Measurements from ENCODE around the gene CHRNA4.
"Not testable (repeated sequence)": the region's sequence is repeated elsewhere in the genome, so short reads cannot be mapped to it uniquely, and the experiment has no call there.

The CHRNA4 gene

DNA sequence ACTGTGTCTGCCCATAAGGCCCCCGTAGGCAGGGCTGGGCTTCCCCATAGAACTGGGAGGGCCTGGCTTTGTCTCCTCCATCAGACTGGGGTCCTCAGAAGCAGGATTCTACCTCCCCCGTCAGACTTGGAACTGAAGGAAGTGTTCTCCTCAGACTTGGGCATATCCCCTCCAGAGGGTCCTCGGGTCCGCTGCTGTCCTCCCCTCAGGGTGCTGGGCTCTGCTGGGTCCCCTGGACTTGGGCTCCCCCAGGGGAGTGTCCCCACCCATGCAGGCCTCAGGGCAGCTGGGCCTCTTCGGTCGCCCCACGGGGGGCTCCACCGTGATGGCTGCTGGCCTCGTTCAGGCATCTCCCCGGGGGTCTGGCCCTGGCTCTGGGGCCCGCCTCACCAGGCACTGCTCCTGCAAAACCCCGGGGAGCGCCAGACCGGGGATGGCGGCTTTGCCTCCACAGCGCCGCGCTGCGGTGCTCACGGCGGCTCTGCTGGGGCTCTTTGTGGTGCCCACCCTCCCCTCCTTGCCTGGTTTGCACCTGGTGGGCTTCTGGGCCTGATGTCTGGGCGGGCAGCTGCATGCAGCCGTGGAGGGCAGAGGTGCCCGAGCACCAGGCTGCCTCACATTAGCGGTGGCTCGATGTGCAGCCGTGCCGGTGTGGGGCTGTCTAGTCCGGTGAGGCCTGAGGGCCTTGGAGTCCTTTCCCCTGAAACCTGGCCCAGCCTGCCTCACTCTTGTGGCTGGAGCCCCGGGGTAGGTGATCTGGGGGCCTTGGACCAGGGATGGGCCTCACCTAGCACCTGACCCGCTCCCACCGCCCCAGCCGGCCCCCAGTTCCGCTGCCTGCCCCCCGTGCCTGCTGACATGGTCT, 54.2 kb downstream of the CHRNA4 start:
- no peak for DNase-seq

DNA sequence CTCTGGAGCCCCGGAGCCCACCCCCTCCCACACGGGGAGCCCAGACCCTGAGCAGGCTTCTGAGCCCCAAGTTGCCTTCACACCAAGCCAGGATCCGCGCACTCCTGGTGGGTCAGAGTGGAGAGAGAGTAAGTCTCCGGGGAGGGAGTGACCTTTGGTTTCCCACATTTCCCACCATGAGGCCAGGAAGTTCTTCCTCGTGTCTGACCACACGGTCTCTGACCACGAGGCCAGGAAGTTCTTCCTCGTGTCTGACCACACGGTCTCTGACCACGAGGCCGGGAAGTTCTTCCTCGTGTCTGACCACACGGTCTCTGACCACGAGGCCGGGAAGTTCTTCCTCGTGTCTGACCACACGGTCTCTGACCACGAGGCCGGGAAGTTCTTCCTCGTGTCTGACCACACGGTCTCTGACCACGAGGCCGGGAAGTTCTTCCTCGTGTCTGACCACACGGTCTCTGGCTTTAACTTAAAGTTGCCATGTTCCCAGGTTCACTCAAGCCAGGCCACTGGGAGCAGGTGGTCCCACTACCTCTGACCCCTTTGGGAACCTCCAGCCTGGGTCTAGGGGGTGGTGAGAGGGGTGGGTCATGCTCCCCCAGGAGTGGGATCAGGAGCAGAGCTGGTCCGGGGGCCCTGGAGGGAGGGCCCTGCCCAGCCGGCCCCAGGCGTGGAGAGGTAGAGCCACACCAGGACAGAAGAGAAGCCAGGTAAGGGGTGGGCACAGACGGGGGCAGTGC, 55.0 kb downstream of the CHRNA4 start:
- DNase-seq = not testable (repeated sequence)

DNA sequence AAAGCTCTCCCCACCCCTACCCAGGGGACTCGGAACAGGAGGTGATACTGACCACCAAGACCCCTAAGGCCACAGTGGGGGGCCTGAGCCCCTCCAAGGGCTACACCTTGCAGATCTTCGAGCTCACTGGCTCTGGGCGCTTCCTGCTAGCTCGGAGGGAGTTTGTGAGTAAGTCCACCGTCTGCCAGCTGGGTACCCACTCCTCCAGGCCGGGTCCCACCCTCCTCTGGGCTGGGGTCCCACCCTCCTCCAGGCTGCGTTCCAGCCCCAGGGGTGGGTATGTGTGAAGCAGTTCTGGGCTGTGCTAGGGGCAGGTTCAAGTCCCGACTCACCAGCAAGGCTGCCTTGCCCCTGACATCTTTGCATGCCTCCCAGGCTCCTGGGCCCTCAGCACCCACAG, 55.8 kb downstream of the CHRNA4 start:
- DNase-seq = no peak

DNA sequence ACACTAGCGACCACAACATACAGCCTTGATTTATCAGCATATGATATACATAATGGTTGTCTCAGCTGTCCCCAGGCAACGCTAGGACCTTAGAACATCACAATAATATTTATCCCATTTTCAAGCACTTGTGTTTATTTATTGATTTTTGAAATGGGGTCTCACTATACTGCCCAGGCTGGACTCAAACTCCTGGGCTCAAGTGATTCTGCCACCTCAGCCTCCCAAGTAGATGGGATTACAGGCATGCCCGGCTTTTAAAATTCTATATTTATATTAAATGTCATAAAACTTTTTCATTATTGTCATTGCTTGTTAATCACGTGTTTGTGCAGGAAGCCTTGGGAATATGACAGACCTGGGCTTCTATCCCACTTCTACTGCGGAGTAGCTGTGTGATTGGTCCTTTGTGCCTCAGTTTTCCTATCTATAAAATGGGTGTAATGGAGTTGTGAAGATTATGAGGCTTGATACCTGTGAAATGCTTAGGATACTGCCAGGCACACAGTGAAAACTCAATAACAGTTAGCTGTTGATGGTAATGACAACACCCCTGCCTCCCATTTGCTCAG, 58.0 kb downstream of the CHRNA4 start:
- DNase-seq = no peak

DNA sequence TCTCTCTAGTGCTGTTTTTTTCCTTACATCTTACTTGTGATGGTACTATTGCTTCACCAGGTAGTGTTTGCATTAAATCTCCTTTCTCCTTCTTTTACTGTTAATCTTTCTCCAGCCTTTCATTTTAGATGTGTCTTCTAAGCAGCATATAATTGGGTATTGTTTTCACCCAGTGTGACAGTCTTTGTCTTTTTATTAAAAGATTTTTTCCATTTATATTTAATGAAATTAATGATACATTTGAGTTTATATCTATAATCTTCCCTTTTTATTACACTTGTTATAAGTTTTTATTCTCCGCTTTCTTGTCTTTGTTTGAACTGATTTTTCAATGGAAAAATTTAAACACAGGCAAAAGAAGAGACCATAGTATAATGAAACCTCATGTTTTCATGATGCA, 59.5 kb downstream of the CHRNA4 start:
- no peak for DNase-seq

DNA sequence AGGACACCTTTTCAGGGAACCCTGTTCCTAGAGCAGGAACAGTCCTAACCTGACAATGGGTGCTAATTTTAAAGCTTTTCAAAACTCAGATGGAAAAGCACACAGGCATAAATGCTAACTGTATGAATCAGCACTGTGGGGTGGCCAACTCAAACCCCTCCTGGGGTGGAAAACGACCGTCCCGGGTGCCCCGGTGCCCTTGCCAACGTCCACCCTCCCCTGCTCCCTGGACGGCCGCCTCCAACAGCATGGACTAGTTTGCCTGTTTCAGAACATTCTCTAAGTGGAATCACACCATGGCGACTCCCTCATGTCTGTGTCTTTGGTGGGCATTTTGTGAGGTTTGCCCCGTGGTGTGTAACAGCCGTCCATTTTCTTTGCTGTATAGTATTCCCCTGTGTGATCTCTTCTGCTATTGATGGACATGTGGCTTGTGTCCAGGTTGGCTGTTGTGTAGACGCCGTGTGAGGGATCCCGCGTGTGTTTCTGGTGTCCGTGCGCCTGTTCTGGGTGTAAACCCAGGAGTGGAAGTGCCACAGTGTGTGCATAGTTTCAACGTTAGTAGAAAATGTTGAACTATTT, 62.3 kb downstream of the CHRNA4 start:
- no peak for DNase-seq

DNA sequence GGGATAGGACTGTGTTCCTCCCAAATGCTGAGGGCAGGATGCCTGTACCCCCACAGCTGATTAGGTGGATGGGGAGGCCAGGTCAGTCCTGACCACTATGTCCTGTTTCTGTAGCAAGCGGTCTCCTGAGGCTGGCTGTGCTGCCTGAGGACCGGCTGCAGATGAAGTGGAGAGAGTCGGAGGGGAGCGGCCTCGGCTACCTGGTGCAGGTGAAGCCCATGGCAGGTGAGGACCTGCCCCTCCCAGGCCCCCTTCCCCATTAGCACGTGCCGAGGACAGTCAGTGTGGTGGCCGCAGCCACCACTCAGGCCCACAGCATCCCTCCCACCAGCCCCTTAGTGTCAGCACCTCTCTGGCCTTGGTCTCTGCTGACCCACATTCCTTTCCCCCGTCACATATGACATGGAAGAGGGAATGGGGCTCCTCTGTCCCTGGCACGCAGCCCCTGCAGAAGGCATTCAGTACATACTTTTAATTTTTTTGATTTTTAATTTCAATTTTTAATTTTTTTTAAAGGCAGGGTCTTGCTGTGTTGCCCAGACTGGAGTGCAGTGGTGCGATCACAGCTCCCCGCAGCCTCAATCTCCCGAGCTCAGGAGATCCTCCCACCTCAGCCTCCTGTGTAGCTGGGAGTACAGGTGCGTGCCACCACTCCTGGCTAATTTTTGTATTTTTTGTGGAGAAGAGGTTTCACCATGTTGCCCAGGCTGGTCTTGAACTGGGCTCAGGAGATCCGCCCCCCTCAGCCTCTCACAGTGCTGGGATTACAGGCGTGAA, 63.2 kb downstream of the CHRNA4 start:
- no peak for DNase-seq

DNA sequence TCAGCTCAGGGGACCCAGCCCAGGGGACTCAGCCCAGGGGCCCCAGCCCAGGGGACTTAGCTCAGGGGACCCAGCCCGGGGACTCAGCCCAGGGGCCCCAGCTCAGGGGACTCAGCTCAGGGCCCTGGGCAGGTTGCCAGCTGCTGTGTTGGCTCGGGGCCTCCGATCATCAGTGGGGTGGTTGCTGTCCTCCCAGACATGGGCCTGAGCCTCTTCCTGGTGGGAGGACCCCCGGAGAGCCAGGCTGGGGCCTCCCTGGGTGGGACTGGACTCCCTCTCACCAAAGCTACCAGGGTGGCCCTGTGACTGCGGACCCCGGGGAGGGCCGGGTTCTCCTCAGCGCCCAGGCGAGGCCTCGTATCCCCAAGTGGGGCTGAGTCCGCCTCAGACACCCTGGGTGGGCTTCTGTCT, 63.8 kb downstream of the CHRNA4 start:
- no peak for DNase-seq

DNA sequence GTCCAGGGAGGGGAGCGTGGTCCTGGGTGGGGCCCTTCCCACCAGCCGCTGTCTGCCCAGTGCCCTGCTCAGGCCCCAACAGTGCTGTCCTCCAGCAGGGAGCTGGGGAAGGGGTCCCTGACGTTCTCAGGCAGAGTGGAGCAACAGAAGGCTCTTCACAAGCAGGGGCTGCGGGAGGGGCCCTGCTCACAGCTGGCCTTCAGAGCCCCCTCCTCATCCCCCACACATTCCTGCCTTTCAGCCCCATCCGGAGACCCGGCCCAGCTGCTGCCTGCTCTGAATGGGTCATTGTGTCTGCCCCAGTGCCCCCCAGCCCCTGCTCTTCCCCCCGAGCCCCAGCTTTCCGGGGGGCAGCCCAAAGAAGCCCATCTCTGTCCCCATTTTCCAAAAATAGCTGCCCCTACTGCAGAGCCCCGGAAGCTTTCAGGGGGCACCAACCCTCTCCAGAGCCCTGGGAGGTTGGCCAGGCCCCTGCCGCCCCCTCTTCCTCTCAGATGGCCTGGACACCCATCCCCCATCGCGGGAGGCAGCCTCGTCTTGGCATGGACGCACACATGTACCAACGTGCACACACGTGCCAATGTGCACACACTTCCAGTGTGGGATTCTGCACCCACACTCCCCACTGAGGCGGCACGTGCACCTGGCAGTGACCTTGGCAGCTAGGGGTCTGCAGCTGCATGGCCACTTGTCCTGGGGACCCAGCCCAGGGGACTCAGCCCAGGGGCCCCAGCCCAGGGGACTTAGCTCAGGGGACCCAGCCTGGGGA, 64.4 kb downstream of the CHRNA4 start:
- no peak for DNase-seq

DNA sequence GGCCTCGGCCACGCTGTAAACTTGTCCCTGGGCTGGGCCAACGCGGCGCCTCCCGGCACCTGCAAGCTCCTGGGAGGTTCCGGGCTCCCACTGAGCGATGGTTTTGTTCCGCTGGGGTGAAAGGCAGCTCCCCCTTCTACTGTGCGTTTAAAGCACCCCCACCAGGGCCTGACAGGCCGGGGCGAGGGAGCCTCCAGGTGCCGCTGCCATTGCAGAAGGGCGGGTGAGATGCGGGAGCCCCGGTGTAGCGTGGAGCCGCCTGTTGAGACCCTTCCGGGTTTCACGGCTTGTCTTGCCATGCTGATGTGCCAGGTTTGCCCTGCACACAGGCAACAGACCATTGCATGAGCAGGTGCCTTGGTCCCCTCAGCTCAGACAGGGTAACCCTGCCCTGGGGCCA, 65.3 kb downstream of the CHRNA4 start:
- DNase-seq = no peak

DNA sequence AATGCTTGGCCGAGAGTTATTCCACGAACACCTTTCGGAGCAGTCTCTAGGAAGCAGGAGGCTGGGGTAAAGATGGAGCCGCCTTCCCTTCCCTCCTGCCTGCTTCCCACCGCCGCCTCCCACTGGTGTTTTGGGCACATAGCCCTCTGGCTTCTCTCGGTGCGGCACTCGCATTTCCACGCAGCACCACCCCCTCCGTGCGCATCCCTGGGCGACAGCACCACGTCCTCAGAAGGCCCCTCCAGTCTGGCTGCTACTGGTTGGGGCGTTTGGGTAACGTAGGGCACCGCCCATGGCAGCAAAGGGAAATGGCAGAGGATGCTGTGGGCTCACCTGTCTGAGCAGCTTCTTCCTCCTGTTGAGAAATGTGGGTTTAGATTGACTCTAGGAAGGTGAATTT, 65.7 kb downstream of the CHRNA4 start:
- DNase-seq = no peak

DNA sequence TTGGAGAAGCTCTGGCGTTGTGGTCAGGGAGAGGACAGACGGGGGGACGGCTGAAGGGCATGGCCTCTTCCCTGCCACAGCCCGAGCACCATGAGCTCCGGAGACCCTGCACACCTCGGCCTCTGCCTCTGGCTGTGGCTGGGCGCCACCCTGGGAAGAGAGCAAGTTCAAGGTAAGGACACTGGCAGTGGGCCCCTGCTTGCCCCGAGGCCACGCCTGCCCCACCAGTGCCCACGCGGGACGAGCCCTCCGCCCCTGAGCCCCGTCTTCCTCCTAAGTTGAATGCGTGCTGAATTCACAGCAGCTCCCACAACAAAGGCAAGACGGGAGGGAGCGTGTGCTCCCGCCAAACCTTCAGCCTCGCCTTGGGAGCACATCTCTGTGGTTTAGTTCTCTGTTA, 66.1 kb downstream of the CHRNA4 start:
- DNase-seq = no peak

DNA sequence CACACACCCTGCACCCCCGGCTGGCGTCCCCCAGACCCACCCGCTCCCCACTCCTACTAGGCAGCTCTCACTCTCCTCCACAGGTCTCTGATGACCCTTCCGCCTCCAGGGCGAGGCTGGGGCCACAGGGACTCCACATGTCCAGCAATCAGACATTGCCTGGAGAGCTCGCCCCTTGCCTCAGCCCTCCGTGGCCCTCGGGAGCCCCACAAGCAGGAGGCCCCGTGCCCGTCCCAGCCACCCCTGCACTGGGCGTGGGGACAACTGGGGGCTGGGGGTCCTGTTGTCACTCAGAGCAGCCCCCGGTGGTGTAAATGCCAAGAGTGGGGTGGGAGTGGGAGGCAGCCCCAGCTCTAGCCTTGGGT, 66.6 kb downstream of the CHRNA4 start:
- DNase-seq = no peak

DNA sequence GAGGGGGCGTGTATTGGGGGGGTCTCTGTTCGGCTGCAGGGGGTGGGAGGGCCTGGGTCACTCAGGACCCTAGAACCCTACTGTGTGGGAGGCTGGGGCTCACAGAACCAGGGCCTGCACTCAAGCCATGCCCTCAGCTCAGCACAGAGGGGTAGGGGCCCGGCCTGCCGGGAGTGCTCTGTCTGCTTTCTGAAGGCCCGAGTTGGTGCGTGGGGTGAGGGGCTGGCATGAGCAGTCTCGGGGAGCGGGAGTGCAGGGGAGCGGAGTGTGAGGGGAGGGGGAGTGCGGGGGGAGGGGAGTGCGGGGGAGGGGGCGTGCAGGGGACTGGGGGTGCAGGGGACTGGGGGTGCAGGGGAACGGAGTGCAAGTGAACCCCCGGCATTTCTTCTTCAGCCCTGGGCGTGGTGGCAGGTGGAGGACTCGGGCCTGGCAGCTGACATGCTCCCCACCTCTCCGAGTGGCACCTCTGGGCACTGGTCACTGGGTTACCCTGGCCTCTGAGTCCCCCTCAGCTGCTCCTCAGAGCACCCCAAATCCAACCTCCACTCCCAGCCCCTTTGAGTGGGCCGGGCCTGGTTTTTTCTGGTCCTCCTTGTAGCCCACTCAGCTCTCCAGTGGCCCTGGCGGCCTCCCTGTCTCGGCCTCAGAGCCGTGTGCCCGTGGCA, 67.1 kb downstream of the CHRNA4 start:
- no peak for DNase-seq

DNA sequence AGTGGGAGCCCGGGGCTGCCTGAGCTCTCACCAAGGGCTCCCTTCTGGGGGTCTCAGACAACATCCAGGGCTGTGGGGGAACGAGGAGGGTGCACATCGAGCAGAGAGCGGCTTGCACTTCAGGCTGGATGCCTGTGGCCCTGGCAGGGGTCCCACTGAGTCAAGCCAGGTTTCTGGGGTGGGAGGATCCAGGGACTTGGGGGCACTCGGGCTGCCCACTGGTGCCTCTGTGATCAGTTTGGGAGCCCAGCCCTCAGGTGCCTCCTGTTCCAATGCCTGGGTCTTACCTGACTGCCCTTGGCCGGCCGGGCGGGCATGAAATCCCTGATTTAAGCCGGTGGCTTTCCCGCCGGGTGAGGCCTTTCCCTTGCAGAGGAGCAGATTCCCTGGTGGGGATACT, 67.7 kb downstream of the CHRNA4 start:
- DNase-seq = no peak

Data from NCI-H1092 treated with DMSO at 0.1 percent for 48 hours (cell line).